Sigmoid colon (tissue), 4 donors: ENCODE data around the gene SLFN13.

Source experiments
- EP300 ChIP-seq, 4 donors: sonication (generic); formaldehyde crosslinking; IDR thresholded peaks; one replicate each; pipeline ENCODE4 v1.6.1; 2017; ENCODE audit warnings: antibody characterized with exemption in 4 of 4
- POLR2A ChIP-seq, 2 donors: fragments of 450-650 bp; IDR thresholded peaks; one replicate each; pipeline ENCODE4 v1.6.1; 2016; ENCODE audit warnings: antibody characterized with exemption in 2 of 2, mild to moderate bottlenecking in 2 of 2, moderate library complexity in 2 of 2
- POLR2AphosphoS5 ChIP-seq, 4 donors: sonication (generic); formaldehyde crosslinking; IDR thresholded peaks; one replicate each; pipeline ENCODE4 v1.6.1; 2017; ENCODE audit warnings: antibody characterized with exemption in 4 of 4
- TF ChIP-seq, protein P1 (sequence below), 4 experiments: fragments of 450-650 bp in 3 of 4; fragments of 200-600 bp in 1 of 4; IDR thresholded peaks; one replicate each; pipeline ENCODE4 v1.5.1; 2016 to 2019; ENCODE audit warnings: antibody characterized with exemption in 4 of 4, mild to moderate bottlenecking in 3 of 4, moderate library complexity in 2 of 4

DNA sequence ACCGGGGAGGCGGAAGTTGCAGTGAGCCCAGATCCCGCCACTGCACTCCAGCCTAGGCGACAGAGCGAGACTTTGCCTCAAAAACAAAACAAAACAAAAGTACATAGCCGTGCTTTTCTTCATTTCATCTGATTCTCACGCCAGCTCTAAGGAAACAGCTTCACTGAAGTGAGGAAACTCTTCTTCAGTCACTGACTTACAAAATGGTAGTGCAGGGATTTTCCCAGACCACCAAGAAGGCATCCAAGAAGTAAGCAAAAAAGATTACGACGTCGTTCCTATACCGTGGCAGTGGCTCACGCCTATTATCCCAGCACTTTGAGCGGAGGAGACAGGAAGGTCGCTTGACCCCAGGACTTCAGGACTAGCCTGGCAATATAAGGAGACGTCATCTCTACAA lies 40.4 kb upstream of the SLFN13 start:
- TF ChIP-seq, protein P1, sequence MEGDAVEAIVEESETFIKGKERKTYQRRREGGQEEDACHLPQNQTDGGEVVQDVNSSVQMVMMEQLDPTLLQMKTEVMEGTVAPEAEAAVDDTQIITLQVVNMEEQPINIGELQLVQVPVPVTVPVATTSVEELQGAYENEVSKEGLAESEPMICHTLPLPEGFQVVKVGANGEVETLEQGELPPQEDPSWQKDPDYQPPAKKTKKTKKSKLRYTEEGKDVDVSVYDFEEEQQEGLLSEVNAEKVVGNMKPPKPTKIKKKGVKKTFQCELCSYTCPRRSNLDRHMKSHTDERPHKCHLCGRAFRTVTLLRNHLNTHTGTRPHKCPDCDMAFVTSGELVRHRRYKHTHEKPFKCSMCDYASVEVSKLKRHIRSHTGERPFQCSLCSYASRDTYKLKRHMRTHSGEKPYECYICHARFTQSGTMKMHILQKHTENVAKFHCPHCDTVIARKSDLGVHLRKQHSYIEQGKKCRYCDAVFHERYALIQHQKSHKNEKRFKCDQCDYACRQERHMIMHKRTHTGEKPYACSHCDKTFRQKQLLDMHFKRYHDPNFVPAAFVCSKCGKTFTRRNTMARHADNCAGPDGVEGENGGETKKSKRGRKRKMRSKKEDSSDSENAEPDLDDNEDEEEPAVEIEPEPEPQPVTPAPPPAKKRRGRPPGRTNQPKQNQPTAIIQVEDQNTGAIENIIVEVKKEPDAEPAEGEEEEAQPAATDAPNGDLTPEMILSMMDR (IDR thresholded peaks at IDR 0.05): no peak
- TF ChIP-seq POLR2A (IDR thresholded peaks at IDR 0.05) (no peak), EP300 (IDR thresholded peaks at IDR 0.05) (no peak), POLR2AphosphoS5 (IDR thresholded peaks at IDR 0.05) (no peak)
